ENCODE results near the gene WNT6. TPM values are rescaled to one million over a fixed set of nuclear protein-coding genes. Genes with fewer than 3 reads are reported as not detected.
"Not testable (repeated sequence)": the region's sequence is repeated elsewhere in the genome, so short reads cannot be mapped to it uniquely, and the experiment has no call there.

Gene WNT6
- total and polyA plus RNA-seq, 4 experiments from 2014 or later: 0.26 TPM; not detected in 3

DNA sequence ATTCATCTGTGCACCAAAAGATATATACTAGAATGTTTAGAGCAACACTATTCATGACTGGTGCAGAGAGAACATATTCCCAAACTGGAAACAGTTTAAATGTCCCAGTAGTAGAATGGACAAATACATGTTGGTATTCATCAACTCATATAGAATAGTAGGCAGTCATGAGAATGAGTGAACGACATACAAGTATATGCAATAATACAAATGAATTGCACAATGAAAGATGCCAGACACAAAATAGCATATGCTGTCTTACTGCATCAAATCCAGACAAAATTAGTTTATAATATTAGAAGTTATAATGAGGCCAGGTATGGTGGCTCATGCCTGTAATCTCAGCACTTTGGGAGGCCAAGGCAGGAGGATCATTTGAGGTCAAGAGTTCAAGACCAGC is 19.7 kb upstream of the WNT6 start:
- peaks cover 0 to 4% of the 10 kb centered on the region in 2 donors for H3K36me3 Mint-ChIP-seq
- POLR2A ChIA-PET (ENCODE audit: partially characterized antibody): no interaction called here
- CTCF ChIA-PET (ENCODE audit: partially characterized antibody): no interaction called here
- H3K9me3 Mint-ChIP-seq: peaks cover 0 to 21% (median 15%) of the 10 kb centered on the region in 8 donors
- no peak overlapping the region for H3K4me3 Mint-ChIP-seq
- DNase-seq: no peak
- no peaks in the 10 kb centered on the region for H3K4me1 Mint-ChIP-seq
- H3K27ac Mint-ChIP-seq: no peak overlapping the region
- intact Hi-C loops (cut with micrococcal nuclease): no loop called here
- Histone ChIP-seq H3K36me3 (ENCODE audit: insufficient read depth, low read length) (no peaks in the 10 kb centered on the region), H3K9me3 (ENCODE audit: control insufficient read depth in 1 of 2, low read length in 2 of 2) (no peaks in the 10 kb centered on the region), H3K27ac (ENCODE audit: low read depth, low read length) (no peak overlapping the region), H3K4me1 (ENCODE audit: insufficient read depth, low read length) (no peaks in the 10 kb centered on the region), H3K27me3 (ENCODE audit: insufficient read depth, low read length) (no peaks in the 10 kb centered on the region), H3K4me3 (ENCODE audit: low read length in 2 of 2) (no peak overlapping the region)
- H3K27me3 Mint-ChIP-seq: peaks cover 23 to 41% of the 10 kb centered on the region in 2 donors

DNA sequence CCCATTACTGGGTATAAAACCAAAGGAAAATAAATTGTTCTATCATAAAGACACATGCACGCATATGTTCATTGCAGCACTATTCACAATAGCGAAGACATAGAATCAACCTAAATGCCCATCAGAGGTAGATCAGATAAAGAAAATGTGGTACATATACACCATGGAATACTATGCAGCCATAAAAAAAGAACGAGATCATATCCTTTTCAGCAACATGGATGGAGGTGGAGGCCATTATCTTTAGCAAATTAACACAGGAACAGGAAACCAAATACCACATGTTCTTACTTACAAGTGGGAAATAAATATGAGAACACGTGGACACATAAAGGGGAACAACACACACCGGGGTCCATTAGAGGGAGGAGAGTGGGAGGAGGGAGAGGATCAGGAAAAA is 15.3 kb upstream of the WNT6 start:
- DNase-seq; H3K27ac Mint-ChIP-seq; H3K4me3 ChIP-seq (ENCODE audit: low read length in 2 of 2); H3K4me3 Mint-ChIP-seq; intact Hi-C loops (cut with micrococcal nuclease); H3K36me3 ChIP-seq (ENCODE audit: insufficient read depth, low read length); CTCF ChIA-PET (ENCODE audit: partially characterized antibody); H3K4me1 Mint-ChIP-seq; POLR2A ChIA-PET (ENCODE audit: partially characterized antibody); H3K27me3 ChIP-seq (ENCODE audit: insufficient read depth, low read length); H3K36me3 Mint-ChIP-seq; H3K9me3 Mint-ChIP-seq; H3K27ac ChIP-seq (ENCODE audit: low read depth, low read length); H3K4me1 ChIP-seq (ENCODE audit: insufficient read depth, low read length); H3K9me3 ChIP-seq (ENCODE audit: control insufficient read depth in 1 of 2, low read length in 2 of 2): not testable (repeated sequence)
- peaks cover 14 to 25% of the 10 kb centered on the region in 2 donors for H3K27me3 Mint-ChIP-seq

DNA sequence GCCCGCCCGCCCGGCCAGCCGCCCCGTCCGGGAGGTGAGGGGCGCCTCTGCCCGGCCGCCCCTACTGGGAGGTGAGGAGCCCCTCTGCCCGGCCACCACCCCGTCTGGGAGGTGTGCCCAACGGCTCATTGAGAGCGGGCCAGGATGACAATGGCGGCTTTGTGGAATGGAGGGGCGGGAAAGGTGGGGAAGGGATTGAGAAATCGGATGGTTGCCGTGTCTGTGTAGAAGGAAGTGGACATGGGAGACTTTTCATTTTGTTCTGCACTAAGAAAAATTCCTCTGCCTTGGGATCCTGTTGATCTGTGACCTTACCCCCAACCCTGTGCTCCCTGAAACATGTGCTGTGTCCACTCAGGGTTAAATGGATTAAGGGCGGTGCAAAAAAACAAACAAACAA is 12.6 kb upstream of the WNT6 start:
- H3K9me3 Mint-ChIP-seq; H3K27ac ChIP-seq (ENCODE audit: low read depth, low read length); H3K4me1 ChIP-seq (ENCODE audit: insufficient read depth, low read length); H3K9me3 ChIP-seq (ENCODE audit: control insufficient read depth in 1 of 2, low read length in 2 of 2); H3K36me3 Mint-ChIP-seq; H3K4me1 Mint-ChIP-seq; H3K27me3 ChIP-seq (ENCODE audit: insufficient read depth, low read length); DNase-seq; H3K27ac Mint-ChIP-seq; H3K4me3 ChIP-seq (ENCODE audit: low read length in 2 of 2); H3K36me3 ChIP-seq (ENCODE audit: insufficient read depth, low read length); H3K4me3 Mint-ChIP-seq: not testable (repeated sequence)
- peaks cover 9 to 15% of the 10 kb centered on the region in 2 donors for H3K27me3 Mint-ChIP-seq
- intact Hi-C loops (cut with micrococcal nuclease): loop anchor here (1.0 to 5.0 kb wide), 7 partner anchors 119 to 680 kb away; partner anchors contain the start of genes BCS1L, CNOT9, CXCR1 and TTLL4
- CTCF ChIA-PET (ENCODE audit: partially characterized antibody): interaction anchor here (0.6 to 9.3 kb wide), 22 partner anchors 8 to 575 kb away, joined by 3 to 91 read pairs (median 4); partner anchors contain the start of genes AAMP, BCS1L, PNKD and RNF25
- POLR2A ChIA-PET (ENCODE audit: partially characterized antibody): interaction anchor here (1.3 kb wide), 1 partner anchor 188 kb away, joined by 4 read pairs; the partner anchor contains the start of genes BCS1L and ZNF142

DNA sequence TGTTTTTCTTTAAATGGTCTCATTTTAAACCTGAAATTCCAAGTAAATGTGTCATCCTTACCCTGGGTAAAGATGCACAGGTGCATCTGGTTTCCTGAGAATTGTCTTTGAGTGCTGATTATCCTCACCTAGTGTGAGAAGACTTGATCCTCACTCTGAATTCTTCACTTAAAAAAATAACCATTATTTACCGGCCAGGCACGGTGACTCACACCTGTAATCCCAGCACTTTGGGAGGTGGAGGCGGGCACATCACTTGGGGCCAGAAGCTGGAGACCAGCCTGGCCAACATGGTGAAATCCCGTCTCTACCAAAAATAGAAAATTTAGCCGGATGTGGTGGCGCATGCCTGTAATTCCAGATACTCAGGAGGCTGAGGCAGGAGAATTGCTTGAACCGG is 9.9 kb upstream of the WNT6 start:
- Histone ChIP-seq H3K9me3 (ENCODE audit: control insufficient read depth in 1 of 2, low read length in 2 of 2) (no peaks in the 10 kb centered on the region), H3K4me3 (ENCODE audit: low read length in 2 of 2) (no peak overlapping the region), H3K36me3 (ENCODE audit: insufficient read depth, low read length) (no peaks in the 10 kb centered on the region), H3K27me3 (ENCODE audit: insufficient read depth, low read length) (peaks cover 6% of the 10 kb centered on the region), H3K4me1 (ENCODE audit: insufficient read depth, low read length) (no peaks in the 10 kb centered on the region), H3K27ac (ENCODE audit: low read depth, low read length) (no peak overlapping the region)
- ChIA-PET POLR2A (ENCODE audit: partially characterized antibody) (no interaction called here), CTCF (ENCODE audit: partially characterized antibody) (interaction anchor here (1.0 to 9.3 kb wide), 3 partner anchors 27 to 190 kb away, joined by 3 to 91 read pairs (median 75); partner anchors contain the start of genes BCS1L, WNT10A and ZNF142)
- H3K4me1 Mint-ChIP-seq: peaks cover 0 to 6% (median 1%) of the 10 kb centered on the region in 4 donors
- intact Hi-C loops (cut with micrococcal nuclease): loop anchor here (5.0 kb wide), 3 partner anchors 282 to 682 kb away; partner anchors contain the start of genes CNOT9, CXCR1 and USP37
- H3K27me3 Mint-ChIP-seq: peaks cover 17 to 27% of the 10 kb centered on the region in 2 donors
- DNase-seq: no peak
- no peak overlapping the region for H3K4me3 Mint-ChIP-seq
- H3K36me3 Mint-ChIP-seq: no peaks in the 10 kb centered on the region
- peaks cover 0 to 2% (median 0%) of the 10 kb centered on the region in 8 donors for H3K9me3 Mint-ChIP-seq
- H3K27ac Mint-ChIP-seq: no peak overlapping the region

DNA sequence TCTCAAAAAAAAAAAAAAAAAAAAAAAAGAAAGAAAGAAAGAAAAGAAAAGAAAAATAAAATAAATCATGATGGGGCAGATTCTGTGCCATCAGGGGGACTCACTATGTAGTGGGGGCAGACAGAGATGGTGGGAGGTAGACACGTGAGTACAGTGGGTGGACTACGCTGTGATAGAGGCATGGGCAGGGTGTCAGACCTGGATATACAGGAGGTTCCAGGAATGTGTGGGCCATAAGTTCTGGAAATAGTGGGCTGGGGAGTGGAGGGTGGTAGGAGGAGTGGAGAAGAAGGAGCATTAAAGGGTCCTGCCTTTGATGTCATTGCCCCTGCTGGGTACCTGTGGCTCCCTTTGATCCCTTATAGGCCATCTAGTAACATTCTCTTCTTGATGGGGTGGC is 8.8 kb upstream of the WNT6 start:
- Histone ChIP-seq H3K27ac (ENCODE audit: low read depth, low read length) (no peak overlapping the region), H3K36me3 (ENCODE audit: insufficient read depth, low read length) (no peaks in the 10 kb centered on the region), H3K9me3 (ENCODE audit: control insufficient read depth in 1 of 2, low read length in 2 of 2) (no peaks in the 10 kb centered on the region), H3K27me3 (ENCODE audit: insufficient read depth, low read length) (peaks cover 10% of the 10 kb centered on the region), H3K4me1 (ENCODE audit: insufficient read depth, low read length) (no peaks in the 10 kb centered on the region), H3K4me3 (ENCODE audit: low read length in 2 of 2) (no peak overlapping the region)
- CTCF ChIA-PET (ENCODE audit: partially characterized antibody): interaction anchor here (0.7 to 9.3 kb wide), 5 partner anchors 26 to 192 kb away, joined by 3 to 91 read pairs (median 6); partner anchors contain the start of genes BCS1L, WNT10A and ZNF142
- Mint-ChIP-seq H3K4me3 (no peak overlapping the region), H3K27ac (no peak overlapping the region), H3K36me3 (no peaks in the 10 kb centered on the region), H3K27me3 (peaks cover 25 to 34% of the 10 kb centered on the region in 2 donors), H3K4me1 (peaks cover 0 to 6% (median 3%) of the 10 kb centered on the region in 4 donors), H3K9me3 (peaks cover 0 to 2% (median 0%) of the 10 kb centered on the region in 8 donors)
- intact Hi-C loops (cut with micrococcal nuclease): no loop called here
- POLR2A ChIA-PET (ENCODE audit: partially characterized antibody): no interaction called here
- DNase-seq: no peak

DNA sequence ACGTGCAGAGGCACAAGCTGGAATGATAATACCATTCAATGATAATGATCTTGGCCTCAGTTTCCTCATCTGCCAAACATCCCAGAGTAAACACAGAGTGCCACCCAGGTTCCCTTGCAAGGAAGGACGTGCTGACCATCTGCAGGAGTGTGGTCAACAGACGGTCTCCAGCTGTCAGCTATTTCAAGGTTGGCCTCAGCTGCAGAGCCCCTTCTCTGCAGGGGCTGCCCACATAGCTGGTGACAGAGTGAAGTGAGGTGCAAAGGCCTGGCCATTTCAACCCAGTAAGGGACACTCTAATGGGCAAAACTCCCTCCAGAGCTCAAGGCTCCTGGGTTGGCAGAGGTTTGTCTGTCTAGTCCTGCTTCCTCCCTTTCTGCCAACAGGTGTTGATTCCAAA is 8.3 kb upstream of the WNT6 start:
- Mint-ChIP-seq H3K27me3 (peaks cover 29 to 39% of the 10 kb centered on the region in 2 donors), H3K27ac (no peak overlapping the region), H3K4me3 (no peak overlapping the region), H3K9me3 (peaks cover 0 to 2% (median 0%) of the 10 kb centered on the region in 8 donors), H3K36me3 (no peaks in the 10 kb centered on the region), H3K4me1 (peaks cover 0 to 9% (median 5%) of the 10 kb centered on the region in 4 donors)
- H3K27me3 ChIP-seq (ENCODE audit: insufficient read depth, low read length): peaks cover 10% of the 10 kb centered on the region
- no peak overlapping the region for H3K4me3 ChIP-seq (ENCODE audit: low read length in 2 of 2)
- intact Hi-C loops (cut with micrococcal nuclease): no loop called here
- no peaks in the 10 kb centered on the region for H3K9me3 ChIP-seq (ENCODE audit: control insufficient read depth in 1 of 2, low read length in 2 of 2)
- H3K4me1 ChIP-seq (ENCODE audit: insufficient read depth, low read length): no peaks in the 10 kb centered on the region
- no peaks in the 10 kb centered on the region for H3K36me3 ChIP-seq (ENCODE audit: insufficient read depth, low read length)
- CTCF ChIA-PET (ENCODE audit: partially characterized antibody): interaction anchor here (1.2 to 9.3 kb wide), 4 partner anchors 18 to 193 kb away, joined by 6 to 91 read pairs (median 40); partner anchors contain the start of gene WNT10A
- POLR2A ChIA-PET (ENCODE audit: partially characterized antibody): no interaction called here
- no peak overlapping the region for H3K27ac ChIP-seq (ENCODE audit: low read depth, low read length)
- no peak for DNase-seq

DNA sequence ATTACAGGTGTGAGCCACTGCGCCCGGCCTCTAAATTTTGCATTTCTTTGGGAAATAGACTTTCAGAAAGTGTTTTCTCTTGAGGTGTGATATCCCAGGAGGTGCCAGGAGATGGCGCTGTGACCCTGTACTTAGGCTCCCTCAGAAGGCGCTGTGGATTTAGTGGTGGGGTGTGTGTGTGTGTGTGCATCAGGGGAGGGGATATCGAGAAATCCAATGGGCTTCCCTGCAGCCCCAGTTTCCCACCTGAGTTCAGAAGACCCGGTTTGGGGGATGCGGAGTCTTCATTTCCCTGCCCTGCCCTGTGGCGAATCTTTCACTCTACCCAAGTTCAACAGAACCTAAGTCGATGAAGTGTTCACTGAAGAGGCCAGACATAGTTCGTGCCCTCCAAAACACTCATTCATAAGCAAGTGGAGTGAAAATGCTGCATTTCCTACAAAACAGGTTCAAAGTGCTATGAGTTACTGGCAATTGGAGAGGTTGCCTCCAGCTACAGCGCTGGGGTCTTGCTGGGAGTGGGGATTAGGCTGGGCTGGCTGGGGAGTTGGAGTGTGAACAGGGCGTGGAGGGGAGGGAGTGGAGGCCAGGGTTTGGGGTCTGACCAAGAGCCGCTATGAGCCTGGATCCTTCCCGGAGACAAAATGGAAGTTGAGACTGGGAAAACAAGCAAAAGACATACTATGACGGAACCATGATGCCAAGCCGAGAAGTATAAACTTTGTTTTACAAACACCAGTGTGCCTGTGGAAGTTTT is 6.5 kb upstream of the WNT6 start:
- H3K9me3 ChIP-seq (ENCODE audit: control insufficient read depth in 1 of 2, low read length in 2 of 2): no peaks in the 10 kb centered on the region
- Mint-ChIP-seq H3K4me1 (peaks cover 0 to 9% (median 4%) of the 10 kb centered on the region in 4 donors), H3K9me3 (no peaks in the 10 kb centered on the region), H3K27ac (peak overlapping the region in 2 of 7 donors; percentile 57 to 70), H3K4me3 (peak overlapping the region in 1 of 8 donors; percentile 31), H3K27me3 (peaks cover 33 to 52% of the 10 kb centered on the region in 2 donors), H3K36me3 (no peaks in the 10 kb centered on the region)
- no peak overlapping the region for H3K4me3 ChIP-seq (ENCODE audit: low read length in 2 of 2)
- H3K27ac ChIP-seq (ENCODE audit: low read depth, low read length): no peak overlapping the region
- ChIA-PET CTCF (ENCODE audit: partially characterized antibody) (interaction anchor here (0.8 to 9.3 kb wide), 7 partner anchors 15 to 143 kb away, joined by 3 to 91 read pairs (median 5); partner anchors contain the start of genes TTLL4 and WNT10A), POLR2A (ENCODE audit: partially characterized antibody) (interaction anchor here (1.1 to 1.2 kb wide), 2 partner anchors 43 to 45 kb away, joined by 3 to 4 read pairs; no protein-coding TSS in a partner anchor)
- peak; percentile 58 to 67 (median 62) for DNase-seq
- H3K36me3 ChIP-seq (ENCODE audit: insufficient read depth, low read length): no peaks in the 10 kb centered on the region
- intact Hi-C loops (cut with micrococcal nuclease): loop anchor here (1.0 to 2.0 kb wide), 6 partner anchors 23 to 302 kb away; no protein-coding TSS in a partner anchor
- H3K27me3 ChIP-seq (ENCODE audit: insufficient read depth, low read length): peaks cover 15% of the 10 kb centered on the region
- H3K4me1 ChIP-seq (ENCODE audit: insufficient read depth, low read length): no peaks in the 10 kb centered on the region

Data from CD4-positive, alpha-beta memory T cell (primary cell).